Measurements from ENCODE around the gene SLC8A2.

The SLC8A2 gene

GRCh38 chr19:47459477-47459876, 12.2 kb downstream of the SLC8A2 start:
- no peak for DNase-seq (ENCODE audit: low read depth)

GRCh38 chr19:47458672-47459071, 13.0 kb downstream of the SLC8A2 start:
- DNase-seq (ENCODE audit: low read depth) = no peak

GRCh38 chr19:47456721-47457474, 14.8 kb downstream of the SLC8A2 start:
- DNase-seq (ENCODE audit: low read depth) = no peak

GRCh38 chr19:47450478-47450877, 21.2 kb downstream of the SLC8A2 start:
- DNase-seq (ENCODE audit: low read depth) = no peak

GRCh38 chr19:47448360-47448727, 23.3 kb downstream of the SLC8A2 start:
- no peak for DNase-seq (ENCODE audit: low read depth)

- no peak for DNase-seq (ENCODE audit: low read depth)
These were observed 24.0 kb downstream of the SLC8A2 start for GRCh38 chr19:47447470-47448359.

GRCh38 chr19:47446534-47447469, 24.9 kb downstream of the SLC8A2 start:
- no peak for DNase-seq (ENCODE audit: low read depth)

- DNase-seq (ENCODE audit: low read depth) = peak; percentile 69
These were observed 25.7 kb downstream of the SLC8A2 start for GRCh38 chr19:47445937-47446402.

- DNase-seq (ENCODE audit: low read depth) = no peak
These were observed 26.2 kb downstream of the SLC8A2 start for GRCh38 chr19:47445527-47445926.

GRCh38 chr19:47444388-47444821, 27.3 kb downstream of the SLC8A2 start:
- no peak for DNase-seq (ENCODE audit: low read depth)

- no peak for DNase-seq (ENCODE audit: low read depth)
These were observed 28.4 kb downstream of the SLC8A2 start for GRCh38 chr19:47443331-47443730.

- no peak for DNase-seq (ENCODE audit: low read depth)
These were observed 32.9 kb downstream of the SLC8A2 start for GRCh38 chr19:47438793-47439220.

- no peak for DNase-seq (ENCODE audit: low read depth)
These were observed 34.2 kb downstream of the SLC8A2 start for GRCh38 chr19:47437500-47437899.

GRCh38 chr19:47436712-47437401, 34.8 kb downstream of the SLC8A2 start:
- DNase-seq (ENCODE audit: low read depth) = peak; percentile 85

- no peak for DNase-seq (ENCODE audit: low read depth)
These were observed 35.7 kb downstream of the SLC8A2 start for GRCh38 chr19:47435883-47436417.

- no peak for DNase-seq (ENCODE audit: low read depth)
These were observed 36.5 kb downstream of the SLC8A2 start for GRCh38 chr19:47435196-47435595.

- no peak for DNase-seq (ENCODE audit: low read depth)
These were observed 37.6 kb downstream of the SLC8A2 start for GRCh38 chr19:47434088-47434487.

- DNase-seq (ENCODE audit: low read depth) = no peak
These were observed 38.6 kb downstream of the SLC8A2 start for GRCh38 chr19:47433121-47433520.

GRCh38 chr19:47432499-47432898, 39.2 kb downstream of the SLC8A2 start:
- DNase-seq (ENCODE audit: low read depth) = no peak

- no peak for DNase-seq (ENCODE audit: low read depth)
These were observed 39.6 kb downstream of the SLC8A2 start for GRCh38 chr19:47432091-47432490.

Measured in stimulated activated CD8-positive, alpha-beta memory T cell treated with anti-CD3 and anti-CD28 coated beads, Interleukin-15, amount 100 ng/mL, for 1 hour (primary cell).